ENCODE data around the gene ATP10A. TPM values are rescaled to one million over a fixed set of nuclear protein-coding genes. Genes with fewer than 3 reads are reported as not detected.
A peak's percentile ranks its signal among the peaks of the same experiment; 100 is the strongest.

ATP10A gene
- total RNA-seq, 1 donor from 2014 or later: 6.5 TPM

DNA sequence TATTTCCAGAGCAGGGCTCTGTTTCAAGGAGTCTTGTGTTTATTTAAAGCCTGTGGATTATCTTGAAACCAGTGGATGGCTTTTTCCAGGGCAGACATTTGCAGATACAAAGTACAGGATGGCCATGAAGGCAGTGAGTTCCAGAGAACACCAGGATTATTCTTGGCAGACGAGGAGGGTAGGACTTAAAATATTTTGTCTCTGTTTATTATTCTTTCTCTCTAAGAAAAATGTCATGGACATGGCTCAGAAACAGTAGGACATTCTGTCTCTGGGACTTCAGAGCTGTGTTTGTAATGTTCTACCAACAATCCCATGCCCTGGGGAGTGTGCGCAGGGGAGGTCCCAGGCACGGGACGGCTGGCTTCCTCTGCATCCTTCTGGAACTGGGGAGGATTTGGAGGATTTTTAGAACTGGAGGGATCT lies 125.9 kb downstream of the ATP10A start:
- DNase-seq: peak; percentile 42

GRCh38 chr15:25736461-25736860 lies 126.7 kb downstream of the ATP10A start:
- no peak for DNase-seq

GRCh38 chr15:25735550-25736384 lies 127.4 kb downstream of the ATP10A start:
- no peak for DNase-seq

GRCh38 chr15:25734680-25735355 lies 128.3 kb downstream of the ATP10A start:
- DNase-seq: no peak

DNA sequence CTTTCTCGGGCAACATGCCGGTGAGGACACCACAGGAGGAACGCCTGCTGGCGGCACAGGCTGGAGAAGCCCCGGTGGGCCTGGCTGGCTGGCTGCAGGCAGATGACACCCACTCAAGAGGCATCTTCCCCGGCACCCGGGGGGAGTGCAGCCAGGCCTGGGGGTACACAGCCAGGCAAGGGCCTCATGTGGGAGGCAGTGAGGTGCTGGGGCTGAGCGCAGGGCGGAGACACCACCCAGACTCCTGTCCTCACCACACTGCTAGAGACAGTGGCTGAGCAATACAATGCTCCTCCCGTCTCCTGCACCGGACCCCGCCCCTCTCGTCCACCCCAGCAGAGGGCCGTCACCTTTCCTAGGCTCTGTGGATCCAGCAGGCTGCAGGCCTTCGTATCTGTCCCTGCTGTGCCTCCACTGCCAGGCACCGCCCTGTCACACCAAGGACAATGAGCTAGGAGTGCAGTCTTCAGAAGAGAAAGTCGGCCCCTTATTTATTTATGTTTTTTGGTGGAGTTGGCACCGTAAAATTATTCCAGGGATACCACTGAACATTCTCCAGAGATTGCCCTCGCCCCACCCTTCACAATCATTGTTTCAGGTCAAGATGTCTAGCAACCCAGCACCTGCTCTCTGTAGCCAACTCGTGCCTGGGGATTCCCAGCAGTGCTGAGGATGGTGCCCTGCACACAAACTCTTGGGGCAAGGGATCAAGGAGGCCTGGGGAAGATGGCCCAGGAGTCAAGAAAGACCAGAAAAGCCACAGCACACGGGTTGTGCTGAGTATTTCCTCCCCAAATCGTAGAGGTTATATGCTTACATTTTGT lies 129.1 kb downstream of the ATP10A start:
- DNase-seq: no peak

GRCh38 chr15:25733036-25733855 lies 129.9 kb downstream of the ATP10A start:
- no peak for DNase-seq

DNA sequence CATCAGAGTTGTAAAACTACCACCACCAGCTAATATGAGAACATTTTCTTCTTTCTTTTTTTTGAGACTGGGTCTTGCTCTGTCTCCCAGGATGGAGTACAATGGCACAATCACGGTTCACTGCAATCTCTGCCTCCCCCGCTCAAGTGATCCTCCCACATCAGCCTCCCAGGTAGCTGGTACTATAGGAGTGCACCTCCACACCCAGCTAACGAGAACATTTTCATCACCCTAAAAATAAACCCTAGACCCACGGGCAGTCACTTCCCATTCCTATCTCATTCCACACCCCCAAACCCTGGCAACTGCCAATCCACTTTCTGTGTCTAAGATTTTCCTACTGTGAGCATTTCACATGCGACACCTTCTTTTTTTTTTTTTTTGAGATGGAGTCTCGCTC lies 130.9 kb downstream of the ATP10A start:
- DNase-seq: no peak

- DNase-seq: no peak
Observed at GRCh38 chr15:25731411-25731810, 131.7 kb downstream of the ATP10A start.

DNA sequence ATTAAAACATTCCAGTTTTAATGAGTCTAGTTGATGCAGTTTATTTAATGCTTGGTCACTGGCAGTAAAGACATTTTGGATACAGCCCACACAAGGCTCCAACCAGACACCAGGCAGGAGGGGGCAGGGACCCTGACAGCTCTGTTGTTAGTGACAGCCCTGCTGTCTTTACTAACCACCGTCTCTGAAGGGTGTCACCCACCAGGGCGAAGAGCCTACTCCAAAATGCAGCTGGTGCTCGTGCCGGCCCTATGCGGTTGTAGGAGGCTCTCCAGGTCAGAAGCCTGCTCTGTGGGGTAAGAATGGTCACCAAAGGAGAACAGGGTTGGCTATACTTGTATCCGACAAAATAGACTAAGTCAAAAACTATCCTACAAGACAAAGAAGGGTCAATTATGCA lies 132.2 kb downstream of the ATP10A start:
- DNase-seq: no peak

- no peak for DNase-seq
Observed at GRCh38 chr15:25728816-25729215, 134.3 kb downstream of the ATP10A start.

DNA sequence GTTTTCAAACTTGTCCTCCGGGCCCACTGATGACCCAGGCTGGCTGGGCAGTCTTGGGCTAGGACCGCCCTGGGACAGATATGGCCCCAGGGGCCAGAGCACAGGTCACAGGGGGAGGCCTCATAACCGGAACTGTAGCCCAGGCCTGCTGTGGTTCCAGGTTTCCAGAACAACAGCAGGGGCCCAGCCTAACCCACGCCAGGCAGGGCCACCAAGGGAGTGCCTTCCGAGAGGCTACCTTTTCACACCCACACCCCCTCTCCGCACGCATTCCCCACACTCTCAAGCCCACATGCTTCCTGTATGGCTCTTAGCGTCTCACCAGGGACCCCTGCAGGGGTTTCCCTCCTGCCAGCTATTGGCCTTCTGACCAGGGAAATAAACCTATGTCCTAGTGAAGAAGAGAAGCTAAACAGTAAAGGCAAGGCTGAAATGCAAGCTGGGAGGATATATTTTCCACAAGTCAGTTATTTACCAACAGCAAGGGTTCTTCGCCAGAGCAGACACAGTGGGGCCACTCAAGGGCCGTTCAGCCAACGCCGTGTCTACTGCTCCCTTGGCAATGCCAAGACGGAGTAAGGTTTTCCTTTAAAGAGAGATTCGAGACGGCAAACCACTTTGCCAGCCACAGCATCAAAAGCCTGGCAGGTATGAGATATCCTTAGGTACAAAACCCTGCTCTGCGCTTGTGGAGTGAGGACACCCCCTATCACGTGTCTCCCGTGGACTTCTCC lies 135.1 kb downstream of the ATP10A start:
- no peak for DNase-seq

GRCh38 chr15:25727116-25727515 lies 136.0 kb downstream of the ATP10A start:
- DNase-seq: no peak

DNA sequence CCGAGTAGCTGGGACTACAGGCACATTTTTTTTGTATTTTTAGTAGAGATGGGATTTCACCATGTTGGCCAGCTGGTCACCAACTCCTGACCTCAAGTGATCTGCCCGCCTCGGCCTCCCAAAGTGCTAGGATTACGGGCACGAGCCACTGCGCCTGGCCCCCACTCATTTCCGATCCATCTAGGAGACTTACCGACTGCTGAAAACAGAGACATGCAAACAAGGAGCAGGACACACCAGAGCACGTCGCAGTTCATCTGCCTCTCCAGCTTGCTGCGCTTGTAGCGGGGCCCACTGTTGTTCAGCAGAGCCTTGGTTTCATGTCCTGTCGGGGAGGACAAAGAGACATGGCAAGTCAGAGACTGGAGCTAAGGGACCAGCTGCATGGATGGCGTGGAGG lies 137.4 kb downstream of the ATP10A start:
- DNase-seq: no peak

DNA sequence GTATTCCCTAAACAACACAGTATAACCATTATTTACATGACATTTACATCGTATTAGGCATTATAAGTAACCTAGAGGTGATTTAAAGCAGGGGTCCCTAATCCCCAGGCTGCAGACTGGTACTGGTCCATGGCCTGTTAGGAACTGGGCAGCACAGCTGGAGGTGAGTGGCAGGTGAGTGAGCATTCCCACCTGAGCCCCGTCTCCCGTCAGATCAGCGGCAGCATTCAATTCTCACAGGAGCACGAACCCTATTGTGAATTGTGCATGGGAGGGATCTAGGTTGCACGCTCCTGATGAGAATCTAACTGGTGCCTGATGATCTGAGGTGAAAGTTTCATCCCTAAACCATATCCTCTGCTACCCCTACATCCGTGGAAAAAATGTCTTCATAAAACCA lies 138.2 kb downstream of the ATP10A start:
- no peak for DNase-seq

- no peak for DNase-seq
Observed at GRCh38 chr15:25721605-25721955, 141.5 kb downstream of the ATP10A start.

GRCh38 chr15:25719101-25719985 lies 143.8 kb downstream of the ATP10A start:
- DNase-seq: no peak

DNA sequence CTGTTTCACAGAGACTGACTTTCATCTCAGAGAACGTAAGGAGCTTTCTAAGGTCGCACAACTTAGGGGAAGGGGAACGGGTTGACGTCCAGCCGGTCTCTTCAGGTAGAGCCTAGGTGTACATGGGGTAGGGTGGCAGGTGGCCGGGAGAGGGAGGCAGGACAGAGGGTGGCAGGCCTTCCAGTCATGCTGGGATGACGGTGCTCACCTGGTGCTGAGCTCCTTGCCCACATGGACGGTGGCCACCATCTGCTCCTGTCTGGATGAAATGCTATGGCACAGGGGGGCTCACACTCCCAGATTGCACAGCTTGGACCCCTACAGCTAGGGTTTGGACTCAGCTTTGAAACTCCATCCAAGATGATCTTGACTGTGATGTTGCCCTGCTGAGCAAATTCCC lies 144.5 kb downstream of the ATP10A start:
- no peak for DNase-seq

DNA sequence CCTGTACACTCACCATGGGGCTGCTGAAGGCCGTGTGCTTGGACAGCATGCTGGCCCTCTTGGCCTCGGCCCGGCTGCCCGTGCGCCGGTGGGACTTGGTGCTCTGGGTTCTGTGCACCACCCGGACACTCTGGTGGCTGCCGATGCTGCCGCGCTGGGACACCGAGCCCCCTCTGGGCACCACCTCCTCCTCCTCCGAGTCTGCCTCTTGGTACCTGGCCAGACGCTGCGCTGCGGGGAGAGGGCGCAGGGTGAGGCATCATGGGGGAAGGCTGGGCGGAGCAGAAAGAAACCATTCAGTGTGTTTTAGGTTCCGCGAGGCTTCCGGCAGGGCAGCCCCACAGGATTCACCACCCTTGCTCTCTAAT lies 145.0 kb downstream of the ATP10A start:
- DNase-seq: no peak

DNA sequence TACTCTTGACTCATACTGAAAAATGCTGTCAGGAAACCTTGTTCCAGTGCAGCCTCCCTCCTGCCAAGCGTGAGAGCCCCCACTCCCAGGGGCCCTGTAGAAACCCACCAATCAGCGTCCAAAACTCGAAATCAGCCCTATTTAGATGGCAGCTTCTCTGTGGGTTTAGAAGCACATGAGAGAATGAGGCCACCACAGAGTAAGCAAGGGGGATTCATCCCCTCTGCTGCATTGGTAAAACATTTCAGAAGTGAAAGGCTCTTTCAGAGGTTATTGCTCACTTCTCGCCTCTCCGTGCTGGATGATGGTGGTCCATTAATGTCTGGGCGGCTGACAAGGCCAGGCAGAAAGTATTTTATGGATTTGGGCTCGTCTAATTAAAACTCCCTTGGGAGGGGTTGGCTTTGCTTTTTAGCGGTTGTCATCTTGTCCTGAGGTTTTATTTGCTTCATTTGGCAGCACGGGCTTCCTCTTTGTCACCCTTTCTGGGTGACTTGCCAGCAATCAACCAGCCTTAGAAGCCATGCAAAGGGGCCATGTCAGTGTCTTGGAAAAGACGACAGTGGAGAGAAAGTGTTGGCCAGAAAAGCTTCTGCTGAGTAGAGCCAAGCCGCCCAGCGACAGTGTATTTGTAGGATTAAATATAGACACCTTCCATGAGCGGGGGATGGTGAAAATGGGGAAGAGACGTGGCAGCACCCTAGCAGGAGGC lies 145.5 kb downstream of the ATP10A start:
- peak; percentile 28 for DNase-seq

DNA sequence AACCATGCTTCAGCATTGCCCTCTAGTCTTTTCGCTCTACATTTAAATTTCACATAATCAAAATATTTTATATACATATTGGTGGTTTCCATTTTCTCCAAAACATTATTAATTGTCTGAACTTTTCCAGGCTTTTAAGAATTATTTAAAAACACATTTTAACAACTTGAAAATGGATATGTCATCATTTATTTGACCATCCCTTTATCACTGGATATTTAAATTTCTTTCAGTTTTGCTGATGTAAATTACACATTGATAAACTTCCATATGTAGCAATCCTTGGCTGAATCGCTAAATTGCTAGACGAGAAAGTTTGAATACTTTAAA lies 146.0 kb downstream of the ATP10A start:
- DNase-seq: no peak

All from tongue (tissue), 2 donors.